H1 (cell line): ENCODE measurements around the gene GALNT12. TPM values are rescaled to one million over a fixed set of nuclear protein-coding genes. Genes with fewer than 3 reads are reported as not detected.

Experiments used
- CHD7 ChIP-seq: fragments of 300-600 bp; sonication (generic); IDR thresholded peaks from 2 replicates; pipeline ENCODE4 v1.7.1; 2012; ENCODE audit warnings: low read length, moderate library complexity, mild to moderate bottlenecking, inconsistent platforms; ENCODE audit not compliant: insufficient replicate concordance
- EP300 ChIP-seq, 2 experiments: IDR thresholded peaks; 1 replicate in 1 of 2; 2 replicates in 1 of 2; pipeline ENCODE4 v1.6.1; 2011 to 2012; ENCODE audit warnings: low read depth in 2 of 2, low read length in 2 of 2, mild to moderate bottlenecking in 2 of 2, borderline replicate concordance in 1 of 2, inconsistent platforms in 1 of 2, moderate library complexity in 1 of 2
- NANOG ChIP-seq: IDR thresholded peaks from 2 replicates; pipeline ENCODE4 v1.6.1; 2011; ENCODE audit warnings: low read length, low read depth, mild to moderate bottlenecking, inconsistent platforms; ENCODE audit not compliant: insufficient read depth, poor library complexity, severe bottlenecking
- POLR2AphosphoS5 ChIP-seq: IDR thresholded peaks from 2 replicates; pipeline ENCODE4 v1.6.1; 2011; ENCODE audit warnings: low read depth, low read length
- RBBP5 ChIP-seq: IDR thresholded peaks from 2 replicates; pipeline ENCODE4 v1.7.1; 2012; ENCODE audit warnings: low read depth, mild to moderate bottlenecking, inconsistent platforms, low read length, moderate library complexity, borderline replicate concordance
- SIRT6 ChIP-seq: IDR thresholded peaks from one replicate; pipeline ENCODE4 v1.7.1; 2012; ENCODE audit warnings: low read length, inconsistent platforms
- polyA plus RNA-seq, 7 experiments: library from polyadenylated mRNA; depleted of rRNA in 3 of 7; stranded (reverse) in 5 of 7; unstranded in 2 of 7; fragments of >200 nt in 5 of 7; fragments of 200-250 nt in 2 of 7; gene quantifications; 1 replicate in 5 of 7; 2 replicates in 1 of 7; 4 replicates in 1 of 7; pipeline versions ENCODE4 v1.2.1 to v1.2.3, GENCODE V29; 2011 to 2013; ENCODE audit warnings: missing spikeins in 2 of 7, mixed read lengths in 2 of 7
- total RNA-seq: library from RNA; stranded (reverse); fragmentation: NEBNext Ultra II Directional; extraction: Animal tissue kit (Norgen Biotek cat#: 25700); gene quantifications from 2 replicates; pipeline ENCODE4 v1.2.1, GENCODE V29; 2021
- TF ChIP-seq, protein P1 (sequence below), 3 experiments: IDR thresholded peaks; 1 replicate in 2 of 3; 2 replicates in 1 of 3; pipeline versions ENCODE4 v1.5.1 to v1.6.1; 2011; ENCODE audit warnings: low read length in 3 of 3, mild to moderate bottlenecking in 3 of 3, inconsistent platforms in 2 of 3, low read depth in 1 of 3, moderate library complexity in 1 of 3; ENCODE audit not compliant: insufficient read depth in 1 of 3; ENCODE audit errors: control extremely low read depth in 1 of 3

Gene GALNT12
- total and polyA plus RNA-seq, 2 of the 8 experiments (the other 6 are each of a cell fraction or from before 2014, with no cell fraction given): 16.2 to 19.6 TPM

GRCh38 chr9:98809311-98810101, 2.0 kb downstream of the GALNT12 start (continued):
- TF ChIP-seq CHD7: no peak
- TF ChIP-seq, protein P1, sequence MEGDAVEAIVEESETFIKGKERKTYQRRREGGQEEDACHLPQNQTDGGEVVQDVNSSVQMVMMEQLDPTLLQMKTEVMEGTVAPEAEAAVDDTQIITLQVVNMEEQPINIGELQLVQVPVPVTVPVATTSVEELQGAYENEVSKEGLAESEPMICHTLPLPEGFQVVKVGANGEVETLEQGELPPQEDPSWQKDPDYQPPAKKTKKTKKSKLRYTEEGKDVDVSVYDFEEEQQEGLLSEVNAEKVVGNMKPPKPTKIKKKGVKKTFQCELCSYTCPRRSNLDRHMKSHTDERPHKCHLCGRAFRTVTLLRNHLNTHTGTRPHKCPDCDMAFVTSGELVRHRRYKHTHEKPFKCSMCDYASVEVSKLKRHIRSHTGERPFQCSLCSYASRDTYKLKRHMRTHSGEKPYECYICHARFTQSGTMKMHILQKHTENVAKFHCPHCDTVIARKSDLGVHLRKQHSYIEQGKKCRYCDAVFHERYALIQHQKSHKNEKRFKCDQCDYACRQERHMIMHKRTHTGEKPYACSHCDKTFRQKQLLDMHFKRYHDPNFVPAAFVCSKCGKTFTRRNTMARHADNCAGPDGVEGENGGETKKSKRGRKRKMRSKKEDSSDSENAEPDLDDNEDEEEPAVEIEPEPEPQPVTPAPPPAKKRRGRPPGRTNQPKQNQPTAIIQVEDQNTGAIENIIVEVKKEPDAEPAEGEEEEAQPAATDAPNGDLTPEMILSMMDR (IDR thresholded peaks at IDR 0.05; ENCODE audit: control extremely low read depth in 1 of 3, insufficient read depth in 1 of 3, low read depth in 1 of 3, low read length in 3 of 3): no peak
- no peak for TF ChIP-seq NANOG
- TF ChIP-seq SIRT6: no peak
- no peak for TF ChIP-seq RBBP5
- no peak for TF ChIP-seq EP300 (IDR thresholded peaks at IDR 0.05; ENCODE audit: borderline replicate concordance in 1 of 2, low read depth in 2 of 2, low read length in 2 of 2)
- TF ChIP-seq POLR2AphosphoS5: peak; percentile 56; the same call in 1 of the 2 replicates
